ENCODE results near the gene FADS6.
A peak's percentile ranks its signal among the peaks of the same experiment; 100 is the strongest.
"Not testable (repeated sequence)": the region's sequence is repeated elsewhere in the genome, so short reads cannot be mapped to it uniquely, and the experiment has no call there.

FADS6 gene

GRCh38 chr17:74888469-74888868 is 5.0 kb downstream of the FADS6 start:
- DNase-seq (ENCODE audit: low read depth), result no peak

DNA sequence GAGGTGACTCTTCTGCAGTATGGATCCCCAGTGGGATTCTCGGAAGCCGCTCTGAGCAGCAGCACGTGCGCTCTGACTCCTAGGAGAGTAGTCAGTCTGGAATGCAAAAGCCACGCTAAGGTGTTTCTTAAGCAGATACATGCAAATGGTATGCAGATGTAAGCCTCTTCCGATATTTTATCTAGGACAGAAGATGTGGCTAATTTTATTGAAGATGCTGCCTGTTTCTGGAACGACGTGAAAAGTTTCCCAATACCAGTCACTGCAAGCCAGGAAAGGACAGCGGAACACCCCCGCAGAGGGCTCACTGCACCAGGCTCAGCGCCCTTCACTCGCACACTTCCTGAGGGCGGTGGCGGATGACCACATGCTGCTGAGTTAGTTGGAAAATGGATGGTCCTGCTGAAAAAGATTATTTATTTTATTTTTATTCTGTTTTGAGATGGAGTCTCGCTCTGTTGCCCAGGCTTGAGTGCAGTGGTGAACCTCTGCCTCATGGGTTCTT is 10.1 kb downstream of the FADS6 start:
- DNase-seq (ENCODE audit: low read depth), result no peak

GRCh38 chr17:74882517-74883240 is 10.8 kb downstream of the FADS6 start:
- DNase-seq (ENCODE audit: low read depth), result no peak

DNA sequence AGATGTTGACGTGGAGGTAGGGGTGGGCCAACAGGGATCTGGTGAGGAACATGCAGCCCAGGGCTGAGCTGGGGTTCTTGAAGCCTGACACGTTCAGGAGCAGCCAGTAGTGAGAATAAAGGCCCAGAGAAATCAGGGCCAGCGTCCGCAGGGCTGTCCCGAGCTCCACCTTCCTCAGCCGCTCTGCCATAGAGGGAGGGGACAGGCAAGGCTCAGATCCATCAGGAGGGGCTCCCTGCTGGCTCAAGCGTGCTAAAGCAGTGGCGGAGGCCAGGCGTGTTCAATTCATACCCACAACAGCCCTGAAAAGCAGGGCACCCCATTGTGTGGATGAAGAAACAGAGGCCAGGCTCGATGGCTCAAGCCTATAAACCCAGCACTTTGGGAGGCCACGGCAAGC is 12.4 kb downstream of the FADS6 start:
- no peak for DNase-seq (ENCODE audit: low read depth)

- DNase-seq (ENCODE audit: low read depth), result no peak
These were observed 14.1 kb downstream of the FADS6 start for GRCh38 chr17:74879308-74879707.

DNA sequence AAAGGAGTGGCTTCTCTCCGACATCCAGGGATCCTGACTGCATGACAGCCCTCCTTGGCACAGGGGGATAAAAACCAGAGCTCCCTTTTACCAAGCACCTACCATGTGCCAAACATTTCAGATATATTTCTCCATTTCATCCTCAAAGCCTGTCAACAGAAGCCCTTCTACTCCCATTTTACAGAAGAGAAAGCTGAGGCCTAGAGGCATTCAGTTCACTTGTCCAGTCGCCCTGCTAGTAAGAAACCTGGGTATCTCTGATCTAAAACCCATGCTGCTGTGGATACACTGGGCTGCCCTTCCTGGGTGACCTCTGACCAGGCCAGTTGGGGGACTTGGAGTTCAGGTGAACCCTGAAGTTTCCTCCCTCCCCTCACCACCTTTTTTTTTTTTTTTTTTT is 14.8 kb downstream of the FADS6 start:
- DNase-seq (ENCODE audit: low read depth), result no peak

- no peak for DNase-seq (ENCODE audit: low read depth)
These were observed 15.6 kb downstream of the FADS6 start for GRCh38 chr17:74877592-74878548.

GRCh38 chr17:74875977-74876593 is 17.3 kb downstream of the FADS6 start:
- no peak for DNase-seq (ENCODE audit: low read depth)

GRCh38 chr17:74875155-74875976 is 18.1 kb downstream of the FADS6 start:
- no peak for DNase-seq (ENCODE audit: low read depth)

GRCh38 chr17:74874615-74875037 is 18.8 kb downstream of the FADS6 start:
- no peak for DNase-seq (ENCODE audit: low read depth)

DNA sequence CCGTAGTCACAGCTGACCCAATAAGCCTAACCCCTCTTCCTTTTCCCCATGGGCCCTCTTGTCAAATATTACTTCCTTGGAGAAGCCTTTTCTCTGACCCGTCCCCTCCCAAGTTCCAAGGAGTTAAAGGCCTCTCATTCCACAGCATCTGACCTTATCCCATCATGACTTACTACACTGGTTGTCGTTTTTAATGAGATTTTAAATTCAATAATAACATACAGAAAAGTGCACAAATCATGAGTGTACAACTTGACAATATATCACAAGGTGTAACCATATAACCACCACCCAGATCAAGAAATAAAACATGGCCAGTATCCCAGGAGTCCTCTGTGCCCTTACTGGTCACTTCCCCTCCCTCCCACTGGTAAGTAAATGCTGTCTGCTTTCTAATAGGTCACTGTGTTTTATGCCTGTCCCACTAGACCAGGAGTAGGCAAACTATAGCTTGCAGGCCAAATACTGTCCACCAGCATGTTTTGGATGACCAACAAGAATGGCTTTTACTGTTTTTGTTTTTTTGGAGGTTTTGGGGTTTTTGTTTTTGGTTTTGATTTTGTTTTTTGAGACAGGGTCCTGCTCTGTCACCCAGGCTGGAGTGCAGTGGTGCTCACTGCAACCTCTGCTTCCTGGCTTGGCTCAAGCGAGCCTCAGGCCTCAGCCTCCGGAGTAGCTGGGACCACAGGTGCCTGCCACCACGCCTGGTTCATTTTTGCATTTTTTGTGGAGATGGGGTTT is 19.4 kb downstream of the FADS6 start:
- no peak for DNase-seq (ENCODE audit: low read depth)

DNA sequence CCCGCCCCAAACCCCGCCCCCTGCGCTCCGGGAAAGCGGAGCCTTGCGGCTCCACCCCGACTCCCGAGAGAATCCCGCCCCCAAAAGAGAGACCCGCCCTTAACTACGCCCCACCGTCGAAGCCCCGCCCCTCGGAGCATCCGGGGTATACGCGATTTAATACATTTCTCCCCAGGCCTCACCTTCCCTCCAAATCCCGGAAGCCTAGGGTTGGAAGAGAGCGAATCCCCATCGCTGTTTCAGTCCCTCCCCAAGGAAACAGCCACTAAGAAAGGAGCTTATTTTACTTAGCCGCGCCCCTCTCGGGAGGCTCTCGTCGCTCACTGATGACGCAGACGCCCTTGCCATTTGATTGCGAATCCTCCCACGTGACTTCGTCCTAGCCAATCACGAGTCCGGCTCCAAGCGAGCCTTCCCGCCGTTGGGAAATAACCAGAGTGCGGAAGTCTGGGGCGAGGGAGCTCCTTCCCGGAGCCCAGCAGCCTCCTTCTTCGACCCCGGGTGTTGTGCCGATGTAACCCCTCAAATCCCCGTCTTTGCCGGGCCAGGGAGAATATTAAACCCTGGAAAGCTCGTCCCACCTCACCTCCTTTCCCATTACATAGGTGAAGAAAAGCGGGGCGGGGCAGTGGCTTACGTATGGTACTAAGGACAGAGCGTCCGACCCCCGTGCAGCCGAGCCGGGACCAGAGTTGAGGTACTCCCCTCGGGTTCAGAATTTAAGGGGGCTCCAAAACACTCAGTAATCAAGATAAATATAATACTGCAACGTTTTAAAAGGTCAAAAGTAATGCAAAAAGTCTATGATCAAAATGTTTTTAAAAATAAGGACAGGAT is 20.2 kb downstream of the FADS6 start:
- peak; percentile 98 for DNase-seq (ENCODE audit: low read depth)

GRCh38 chr17:74872313-74873036 is 21.0 kb downstream of the FADS6 start, which contains the start of gene FDXR:
TSS of gene FDXR (minus strand) at chr17:74872994. CDS start at chr17:74872944, 50 bp downstream.
- no peak for DNase-seq (ENCODE audit: low read depth)

DNA sequence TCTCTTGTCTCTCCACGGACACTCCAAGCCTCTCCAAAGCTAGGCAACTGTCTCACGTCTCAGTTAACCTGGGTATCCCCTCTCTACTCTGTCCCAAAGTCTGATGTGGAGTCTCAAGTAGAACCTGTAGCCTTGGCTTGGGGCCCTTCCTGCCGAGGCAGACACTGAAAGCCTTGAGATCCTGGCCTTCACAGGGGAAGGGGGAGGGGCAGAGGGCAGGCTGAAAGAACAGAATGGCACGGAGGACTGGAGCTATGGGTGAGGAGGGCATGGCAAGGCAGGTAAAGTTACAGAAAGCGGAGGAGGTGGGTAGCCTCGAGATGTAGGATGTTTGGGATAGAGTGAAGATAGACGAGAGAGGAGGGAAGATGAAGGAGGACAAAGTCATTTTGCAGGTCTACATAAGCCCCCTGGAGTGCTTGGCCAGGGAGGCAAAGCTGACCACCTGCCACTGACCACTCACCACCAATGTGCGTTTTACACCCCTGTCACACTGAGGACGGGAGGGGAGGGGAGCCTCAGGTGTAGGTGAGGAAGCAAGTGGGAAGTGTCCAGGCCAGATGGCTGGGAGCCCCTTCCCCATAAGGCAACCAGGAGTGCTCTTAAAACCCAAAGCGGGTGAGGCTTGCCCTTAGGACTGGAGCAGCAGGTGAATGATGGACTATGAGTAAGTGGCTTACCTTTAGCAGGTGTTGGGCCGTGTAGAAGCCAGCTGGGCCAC is 21.9 kb downstream of the FADS6 start:
- DNase-seq (ENCODE audit: low read depth), result no peak

DNA sequence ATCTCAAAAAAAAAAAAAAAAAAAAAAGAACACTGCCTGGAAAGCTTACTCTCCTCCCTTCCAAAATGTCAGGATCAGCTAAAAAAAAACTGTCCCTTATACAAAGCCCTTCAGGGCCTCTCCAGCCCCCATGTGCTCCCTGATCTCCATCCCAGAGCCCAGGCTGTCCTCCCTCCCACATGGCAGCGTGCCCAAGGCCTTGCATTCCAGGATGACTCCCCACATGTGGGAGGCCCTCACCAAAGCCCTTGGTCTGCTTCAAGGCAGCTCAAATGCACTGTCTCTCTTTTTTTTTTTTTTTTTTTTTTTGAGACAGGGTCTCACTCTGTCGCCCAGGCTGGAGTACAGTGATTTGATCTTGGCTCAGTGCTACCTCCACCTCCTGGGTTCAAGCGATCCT is 22.9 kb downstream of the FADS6 start:
- DNase-seq (ENCODE audit: low read depth), result peak; percentile 22

GRCh38 chr17:74870028-74870427 is 23.4 kb downstream of the FADS6 start:
- DNase-seq (ENCODE audit: low read depth), result not testable (repeated sequence)

GRCh38 chr17:74868908-74869255 is 24.6 kb downstream of the FADS6 start:
- DNase-seq (ENCODE audit: low read depth), result no peak

- no peak for DNase-seq (ENCODE audit: low read depth)
These were observed 25.1 kb downstream of the FADS6 start for GRCh38 chr17:74868251-74868907.
